Measurements from ENCODE around the gene GALNT18.

GALNT18 gene
- total RNA-seq, result 0.27 to 0.94 reads per million in 2 donors

GRCh38 chr11:11621573-11622339 is at the start of gene GALNT18:
GALNT18 (minus strand) TSS chr11:11622005.
- DNase-seq, result peak in 4 of 5 experiments; percentile 15 to 93 (median 39)

DNA sequence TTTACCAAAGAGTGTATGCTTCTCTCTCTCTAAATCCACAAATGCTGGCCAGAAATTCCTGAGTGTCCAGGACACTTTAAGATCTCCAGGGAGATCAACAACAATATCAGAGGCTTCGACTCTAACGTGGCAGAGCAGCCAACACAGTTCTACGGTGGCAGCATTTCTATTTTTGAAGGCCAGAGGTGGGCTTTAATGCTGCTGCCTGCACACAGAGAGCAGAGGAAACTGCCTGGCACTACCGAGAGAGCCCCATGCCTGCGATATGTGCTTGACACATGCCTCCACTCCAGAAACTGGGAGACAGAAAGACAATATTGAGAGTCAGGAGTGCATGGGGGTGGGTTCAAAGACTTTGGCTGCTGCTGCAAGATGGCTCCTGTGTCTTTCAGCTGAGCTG is 48.8 kb upstream of the GALNT18 start:
- DNase-seq, result no peak

DNA sequence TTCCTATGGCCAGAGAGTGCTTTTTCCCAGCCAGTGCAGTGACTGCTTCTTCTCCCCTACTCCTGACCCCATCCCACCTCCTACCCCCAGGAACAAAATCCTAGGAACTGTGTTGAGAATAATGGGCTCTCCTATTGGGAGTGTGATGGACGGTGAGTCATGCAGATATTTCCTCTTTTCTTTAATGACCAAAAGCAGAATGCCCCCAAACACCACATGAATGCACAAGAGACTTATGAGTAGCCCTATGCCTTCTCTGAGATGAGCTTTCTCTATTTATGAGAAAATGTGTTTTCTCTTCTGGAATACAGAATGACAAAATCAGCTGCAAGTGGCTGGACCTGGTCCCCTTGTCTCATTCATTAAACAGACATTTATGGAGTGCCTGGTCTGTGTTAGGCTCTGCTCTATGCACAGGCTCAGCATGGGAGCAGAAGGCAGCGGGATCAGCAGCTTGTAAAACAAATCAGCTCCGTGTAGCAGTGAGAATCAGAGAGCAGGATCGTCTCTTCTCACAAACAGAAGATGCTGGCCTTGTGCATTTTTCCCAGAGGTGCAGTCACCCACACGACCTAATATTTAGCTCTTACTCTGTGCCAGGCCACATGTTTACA is 47.5 kb upstream of the GALNT18 start:
- no peak for DNase-seq

- DNase-seq, result no peak
Measured at GRCh38 chr11:11668781-11669180, 47.0 kb upstream of the GALNT18 start.

GRCh38 chr11:11668274-11668673 is 46.5 kb upstream of the GALNT18 start:
- no peak for DNase-seq

GRCh38 chr11:11667056-11667455 is 45.3 kb upstream of the GALNT18 start:
- DNase-seq, result no peak

DNA sequence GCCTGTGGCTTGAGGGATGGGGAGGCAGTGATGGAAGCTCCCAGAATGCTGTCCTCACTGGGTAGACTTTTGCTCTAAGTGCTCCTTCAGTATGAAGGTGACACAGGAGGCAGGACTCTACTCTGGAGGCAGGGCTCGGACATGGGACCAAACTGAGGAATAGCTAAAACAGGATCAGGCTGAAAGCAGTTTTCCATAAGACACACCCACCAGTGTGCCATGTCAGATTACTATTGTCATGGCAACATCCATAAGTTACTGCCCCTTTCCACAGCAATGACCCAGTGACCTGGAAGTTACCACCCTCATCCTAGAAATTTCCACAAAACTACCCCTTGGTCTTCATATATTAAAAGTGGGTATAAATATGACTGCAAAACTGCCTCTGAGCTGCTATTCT is 43.6 kb upstream of the GALNT18 start:
- DNase-seq, result no peak

DNA sequence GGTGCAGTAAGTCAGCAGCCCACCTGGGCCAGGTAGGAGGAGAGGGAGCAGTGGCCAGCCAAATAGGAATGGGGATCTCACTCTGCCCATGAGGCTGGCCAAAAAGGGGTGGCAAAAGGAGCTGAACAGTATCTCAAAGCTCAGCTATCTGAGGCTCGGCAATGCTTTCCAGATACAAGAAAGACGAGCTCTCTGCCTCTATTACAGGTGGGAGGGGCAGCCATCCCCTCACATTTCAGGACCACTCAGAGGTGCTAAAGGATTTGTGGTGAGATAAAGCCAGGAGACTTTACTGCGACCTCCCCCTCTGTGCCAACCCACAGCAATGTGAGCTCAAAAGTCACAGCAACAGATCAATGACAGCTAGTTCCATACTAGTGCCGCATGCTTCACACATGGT is 42.1 kb upstream of the GALNT18 start:
- DNase-seq, result no peak

- DNase-seq, result no peak
Measured at GRCh38 chr11:11662578-11662977, 40.8 kb upstream of the GALNT18 start.

- DNase-seq, result no peak
Measured at GRCh38 chr11:11661326-11662040, 39.7 kb upstream of the GALNT18 start.

DNA sequence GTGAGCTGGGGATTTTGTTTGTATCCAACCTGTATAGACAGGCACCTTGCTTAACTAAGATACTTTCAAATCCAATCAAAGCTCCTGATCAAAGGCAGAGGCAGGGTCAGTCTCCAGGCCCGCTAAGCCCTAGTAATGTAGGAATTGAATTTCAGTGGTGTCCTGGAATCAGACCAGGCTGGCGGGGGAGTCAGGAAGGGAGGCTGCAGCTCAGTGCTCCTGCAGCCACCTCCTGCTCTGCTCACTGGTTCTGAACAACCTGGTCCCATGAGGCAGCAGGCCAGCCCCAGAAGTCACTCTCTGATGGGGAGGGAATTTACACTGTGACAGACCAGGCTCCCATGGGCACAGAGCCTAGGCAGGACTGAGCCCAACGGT is 38.5 kb upstream of the GALNT18 start:
- DNase-seq, result no peak

DNA sequence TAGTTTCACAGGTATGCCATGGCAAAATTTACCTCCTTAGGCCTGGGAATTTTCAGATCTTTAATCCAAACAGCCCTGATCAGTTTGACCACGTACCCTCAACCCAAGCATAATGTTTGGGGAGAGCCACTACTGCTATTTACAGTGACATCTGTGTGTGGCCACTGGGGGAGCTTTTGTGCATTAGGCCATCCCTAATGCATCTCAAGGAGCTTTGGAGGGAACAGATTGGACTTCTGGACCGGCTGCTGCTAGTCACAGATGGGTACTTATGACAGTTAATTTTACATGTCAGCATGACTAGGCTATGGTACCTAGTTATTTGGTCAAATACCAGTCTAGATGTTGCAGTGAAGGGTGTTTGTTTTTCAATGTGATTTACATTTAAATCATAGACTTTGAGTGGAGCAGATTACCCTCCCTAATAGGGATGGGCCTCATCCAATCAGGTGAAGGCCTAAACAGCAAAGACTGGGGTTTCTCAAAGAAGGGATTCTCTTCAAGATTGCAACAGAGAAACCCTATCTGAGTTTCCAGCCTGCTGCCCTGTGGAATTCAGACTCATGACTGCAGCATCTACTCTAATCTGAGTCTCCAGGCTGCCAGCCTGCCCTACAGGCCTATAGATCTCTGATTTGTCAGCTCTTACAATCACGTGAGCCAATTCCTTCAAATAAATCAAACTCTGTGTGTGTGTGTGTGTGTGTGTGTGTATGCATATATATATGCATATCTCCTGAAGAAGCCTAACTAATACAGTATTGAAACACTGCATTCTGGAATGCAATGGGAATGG is 38.0 kb upstream of the GALNT18 start:
- DNase-seq, result no peak

- no peak for DNase-seq
Measured at GRCh38 chr11:11657218-11657955, 35.6 kb upstream of the GALNT18 start.

DNA sequence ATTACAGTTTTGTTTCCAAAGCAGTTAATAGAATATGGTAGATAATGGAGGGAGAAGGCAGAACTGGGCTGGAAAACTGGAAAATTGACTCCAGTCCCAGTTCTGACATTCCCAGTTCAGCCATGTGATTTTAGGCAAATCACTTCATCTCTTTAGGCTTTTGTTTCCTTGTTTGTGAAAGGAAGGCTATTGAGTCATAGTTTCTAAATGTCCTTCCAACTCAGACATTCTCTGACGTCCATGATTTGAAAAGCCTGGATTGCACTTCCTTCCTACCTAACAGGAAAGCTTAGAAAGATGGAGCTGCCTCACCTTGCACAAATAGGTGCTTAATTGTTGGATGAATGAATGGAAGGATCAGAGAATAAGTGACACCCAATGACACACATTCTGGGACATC is 19.8 kb upstream of the GALNT18 start:
- DNase-seq, result no peak

DNA sequence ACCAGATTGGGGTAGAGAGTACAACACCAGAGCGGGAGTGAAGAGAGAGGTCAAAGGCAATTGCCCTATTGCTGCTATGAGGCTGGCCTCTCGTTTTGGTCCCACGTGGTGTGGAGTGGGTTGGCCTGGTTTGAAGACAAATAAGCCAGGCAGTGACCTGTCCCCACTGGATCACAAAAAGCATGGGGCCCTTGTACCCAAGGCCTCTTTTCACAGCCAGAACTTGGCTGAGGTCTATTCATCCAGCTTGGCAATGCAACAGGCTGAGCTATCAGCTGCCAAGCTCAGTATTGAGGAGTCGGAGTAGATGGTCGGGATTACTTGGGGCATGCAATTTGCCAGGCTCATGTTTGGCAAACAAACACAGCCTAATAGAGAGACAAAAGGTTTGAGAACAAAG is 19.2 kb upstream of the GALNT18 start:
- DNase-seq, result no peak

GRCh38 chr11:11640152-11640551 is 18.3 kb upstream of the GALNT18 start:
- DNase-seq, result no peak

GRCh38 chr11:11636671-11637070 is 14.9 kb upstream of the GALNT18 start:
- no peak for DNase-seq

DNA sequence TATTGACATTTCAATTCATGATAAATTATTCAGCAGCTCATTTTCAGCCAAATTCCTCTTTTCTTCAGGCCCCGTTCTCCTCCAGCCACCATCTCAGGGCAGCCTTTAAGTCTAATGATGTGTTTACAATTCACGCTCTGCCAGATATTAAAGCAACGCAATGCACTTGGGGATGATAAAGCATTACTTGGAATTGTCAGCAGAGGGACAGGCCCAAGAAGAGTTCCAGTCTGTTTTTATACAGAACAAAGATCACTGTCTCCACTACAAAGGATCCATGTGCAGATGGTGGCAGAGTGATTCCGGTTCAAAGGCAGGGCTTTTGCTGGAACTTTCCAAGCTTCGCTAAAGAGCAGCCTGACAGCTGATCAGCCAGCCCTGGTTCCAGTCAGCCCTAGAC is 13.6 kb upstream of the GALNT18 start:
- DNase-seq, result no peak

DNA sequence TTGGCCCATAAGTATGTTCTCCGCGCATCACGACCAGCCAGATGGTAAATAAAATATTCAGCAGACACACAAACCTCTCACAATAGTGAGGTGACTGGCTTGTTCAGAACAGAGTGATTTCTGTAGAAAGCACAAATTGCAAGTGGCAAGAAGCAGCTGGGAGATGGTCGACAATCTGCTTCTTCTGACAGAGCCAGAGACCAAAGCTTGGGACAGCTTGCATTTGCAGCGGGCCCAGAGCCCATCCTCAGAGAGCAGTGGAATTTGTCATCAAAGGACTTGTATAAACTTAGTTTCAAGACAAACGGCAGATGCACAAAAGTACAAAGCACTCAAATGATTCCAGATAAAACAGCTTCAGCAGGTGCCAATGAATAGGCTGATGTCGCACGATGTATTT is 7.6 kb upstream of the GALNT18 start:
- DNase-seq, result no peak

DNA sequence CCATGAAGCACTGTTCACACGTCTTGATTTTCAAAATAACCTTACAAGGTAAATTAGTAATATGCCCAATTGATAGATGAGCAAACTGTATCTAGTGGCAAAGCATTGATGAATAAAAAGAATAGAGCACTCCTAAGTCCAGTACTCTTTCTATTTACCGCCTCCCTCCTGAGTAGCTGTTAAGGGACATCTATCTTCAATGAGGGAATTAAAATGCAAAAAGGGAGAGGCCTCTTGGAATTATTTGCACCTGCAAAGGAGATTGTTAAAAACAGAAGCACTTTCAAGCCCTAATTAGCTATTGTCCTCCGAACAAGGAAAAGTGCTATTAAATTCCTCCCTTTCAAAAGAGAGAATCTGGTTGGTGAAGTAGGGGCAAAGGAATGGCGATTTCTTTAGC is 6.8 kb upstream of the GALNT18 start:
- no peak for DNase-seq

DNA sequence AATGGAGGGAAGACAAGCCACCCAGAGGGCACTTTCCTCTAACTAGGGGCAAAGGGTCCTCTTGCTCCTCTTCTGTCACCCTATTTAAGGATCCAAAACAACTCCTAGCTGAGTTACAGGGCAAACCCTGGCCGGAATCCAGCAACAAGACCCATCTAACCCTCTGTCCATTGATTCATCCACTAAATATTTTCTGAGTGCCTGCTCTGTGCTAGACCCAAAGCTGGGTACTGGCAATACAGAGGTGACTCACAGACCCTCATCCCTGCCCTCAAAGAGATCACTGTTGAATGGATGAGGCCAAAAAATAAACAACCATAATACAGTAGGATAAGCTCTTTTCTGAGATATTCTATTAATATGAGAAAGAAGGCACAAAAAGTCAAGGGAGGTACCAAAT is 4.3 kb upstream of the GALNT18 start:
- DNase-seq, result no peak

DNA sequence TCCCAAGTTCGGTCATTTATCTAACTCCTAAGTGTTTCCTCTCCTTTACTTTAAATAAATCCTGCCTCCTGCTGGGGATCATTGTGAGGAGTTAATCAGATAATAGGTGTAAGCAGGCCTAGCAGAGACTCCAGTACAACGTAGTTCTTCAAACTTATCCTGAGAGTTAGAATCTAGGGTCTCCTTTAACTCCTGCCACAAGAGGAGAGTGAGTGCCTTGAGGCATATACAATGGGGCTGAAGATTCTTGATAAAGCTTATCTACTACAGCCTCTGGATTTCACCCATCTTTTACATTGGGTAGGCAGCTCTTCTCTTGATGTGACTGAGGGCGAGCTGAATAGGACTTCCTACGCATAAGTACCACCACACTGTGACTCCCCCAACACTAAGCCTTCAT is 3.1 kb upstream of the GALNT18 start:
- no peak for DNase-seq
